C4-2B (cell line): ENCODE measurements around the gene FAM118B.

Experiments used
- ZFX ChIP-seq: fragments of 450-650 bp; IDR thresholded peaks from 2 replicates; pipeline ENCODE4 v1.6.1; 2017
- TF ChIP-seq, protein P1 (sequence below): fragments of 450-650 bp; conservative IDR thresholded peaks from 2 replicates; pipeline ENCODE4 v1.5.1; 2017; ENCODE audit warnings: mild to moderate bottlenecking

DNA sequence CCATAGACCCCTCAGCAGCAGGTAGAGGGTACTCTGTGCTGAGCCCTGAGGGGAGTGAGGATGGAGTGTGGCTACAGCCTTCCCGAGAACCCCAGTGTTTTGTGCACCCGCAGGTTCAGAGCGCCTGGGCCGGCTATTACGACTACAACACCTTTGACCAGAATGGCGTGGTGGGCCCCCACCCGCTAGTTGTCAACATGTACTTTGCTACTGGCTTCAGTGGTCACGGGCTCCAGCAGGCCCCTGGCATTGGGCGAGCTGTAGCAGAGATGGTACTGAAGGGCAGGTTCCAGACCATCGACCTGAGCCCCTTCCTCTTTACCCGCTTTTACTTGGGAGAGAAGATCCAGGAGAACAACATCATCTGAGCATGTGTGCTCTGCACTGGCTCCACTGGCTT, 65.7 kb downstream of the FAM118B start:
- TF ChIP-seq, protein P1, sequence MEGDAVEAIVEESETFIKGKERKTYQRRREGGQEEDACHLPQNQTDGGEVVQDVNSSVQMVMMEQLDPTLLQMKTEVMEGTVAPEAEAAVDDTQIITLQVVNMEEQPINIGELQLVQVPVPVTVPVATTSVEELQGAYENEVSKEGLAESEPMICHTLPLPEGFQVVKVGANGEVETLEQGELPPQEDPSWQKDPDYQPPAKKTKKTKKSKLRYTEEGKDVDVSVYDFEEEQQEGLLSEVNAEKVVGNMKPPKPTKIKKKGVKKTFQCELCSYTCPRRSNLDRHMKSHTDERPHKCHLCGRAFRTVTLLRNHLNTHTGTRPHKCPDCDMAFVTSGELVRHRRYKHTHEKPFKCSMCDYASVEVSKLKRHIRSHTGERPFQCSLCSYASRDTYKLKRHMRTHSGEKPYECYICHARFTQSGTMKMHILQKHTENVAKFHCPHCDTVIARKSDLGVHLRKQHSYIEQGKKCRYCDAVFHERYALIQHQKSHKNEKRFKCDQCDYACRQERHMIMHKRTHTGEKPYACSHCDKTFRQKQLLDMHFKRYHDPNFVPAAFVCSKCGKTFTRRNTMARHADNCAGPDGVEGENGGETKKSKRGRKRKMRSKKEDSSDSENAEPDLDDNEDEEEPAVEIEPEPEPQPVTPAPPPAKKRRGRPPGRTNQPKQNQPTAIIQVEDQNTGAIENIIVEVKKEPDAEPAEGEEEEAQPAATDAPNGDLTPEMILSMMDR: no peak
- TF ChIP-seq ZFX: no peak
